Fibroblast of pulmonary artery (primary cell): ENCODE data around the gene IFI30.

Experiments used
- DNase-seq: peaks from one replicate; pipeline ENCODE4 v3.0.0-alpha.2; 2010; ENCODE audit warnings: low read depth
- H3K4me3 ChIP-seq: replicated peaks from 2 replicates; pipeline ENCODE4 v1.5.1; 2011; ENCODE audit warnings: low read depth, mild to moderate bottlenecking, control low read depth, low read length, moderate library complexity
- CTCF ChIP-seq: IDR thresholded peaks from 2 replicates; pipeline ENCODE4 v1.5.1; 2011; ENCODE audit warnings: mild to moderate bottlenecking, control low read depth, low read length, inconsistent platforms; ENCODE audit errors: missing control alignments

Gene IFI30

GRCh38 chr19:18193388-18194180, 20.0 kb downstream of the IFI30 start:
- no peak for DNase-seq
- peak overlapping the region; percentile 82 for H3K4me3 ChIP-seq
- no peak for TF ChIP-seq CTCF

GRCh38 chr19:18194181-18194530, 20.5 kb downstream of the IFI30 start:
- TF ChIP-seq CTCF, result no peak
- peak overlapping the region; percentile 82 for H3K4me3 ChIP-seq
- DNase-seq, result no peak

- no peak for TF ChIP-seq CTCF
- H3K4me3 ChIP-seq, result peak overlapping the region; percentile 82
- peak; percentile 56 for DNase-seq
These were observed 21.1 kb downstream of the IFI30 start for GRCh38 chr19:18194554-18195238.

- TF ChIP-seq CTCF, result no peak
- no peak overlapping the region for H3K4me3 ChIP-seq
These were observed 22.9 kb downstream of the IFI30 start for GRCh38 chr19:18196511-18196845.

GRCh38 chr19:18197306-18197705, 23.7 kb downstream of the IFI30 start:
- no peak for TF ChIP-seq CTCF
- DNase-seq, result no peak
- H3K4me3 ChIP-seq, result no peak overlapping the region

More at GRCh38 chr19:18196511-18196845, 22.9 kb downstream of the IFI30 start:
- DNase-seq, result no peak

GRCh38 chr19:18197941-18198340, 24.3 kb downstream of the IFI30 start:
- TF ChIP-seq CTCF, result no peak
- no peak overlapping the region for H3K4me3 ChIP-seq
- DNase-seq, result no peak

- TF ChIP-seq CTCF, result no peak
- DNase-seq, result no peak
- no peak overlapping the region for H3K4me3 ChIP-seq
These were observed 24.8 kb downstream of the IFI30 start for GRCh38 chr19:18198374-18198773.
